ENCODE measurements around the gene CAMK4. TPM values are rescaled to one million over a fixed set of nuclear protein-coding genes. Genes with fewer than 3 reads are reported as not detected.

Gene CAMK4
- total and polyA plus RNA-seq, 9 of the 15 experiments (the other 6 are each of a cell fraction or from before 2014, with no cell fraction given) = 0.35 TPM; not detected in 8

DNA sequence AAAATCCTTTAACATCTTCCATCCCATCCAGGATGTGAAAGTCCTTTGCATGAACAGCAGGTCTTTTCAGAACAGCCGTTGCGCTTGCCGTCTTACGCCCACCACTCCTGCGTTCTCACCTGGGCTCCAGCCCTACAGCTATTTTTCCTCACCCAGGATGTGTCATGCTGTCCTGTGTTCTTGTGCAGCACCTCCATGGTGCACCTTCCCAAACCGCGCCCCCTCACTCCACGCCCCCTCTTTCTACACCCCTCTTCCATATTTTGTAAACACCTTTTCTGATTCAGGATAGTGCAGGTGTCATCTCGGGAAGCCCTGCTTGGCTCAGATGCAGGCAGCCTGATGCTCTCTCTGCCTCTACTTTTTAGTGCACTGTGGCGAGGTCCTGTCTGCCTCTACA, 18.4 kb downstream of the CAMK4 start (continued):
- TF ChIP-seq, protein P1, sequence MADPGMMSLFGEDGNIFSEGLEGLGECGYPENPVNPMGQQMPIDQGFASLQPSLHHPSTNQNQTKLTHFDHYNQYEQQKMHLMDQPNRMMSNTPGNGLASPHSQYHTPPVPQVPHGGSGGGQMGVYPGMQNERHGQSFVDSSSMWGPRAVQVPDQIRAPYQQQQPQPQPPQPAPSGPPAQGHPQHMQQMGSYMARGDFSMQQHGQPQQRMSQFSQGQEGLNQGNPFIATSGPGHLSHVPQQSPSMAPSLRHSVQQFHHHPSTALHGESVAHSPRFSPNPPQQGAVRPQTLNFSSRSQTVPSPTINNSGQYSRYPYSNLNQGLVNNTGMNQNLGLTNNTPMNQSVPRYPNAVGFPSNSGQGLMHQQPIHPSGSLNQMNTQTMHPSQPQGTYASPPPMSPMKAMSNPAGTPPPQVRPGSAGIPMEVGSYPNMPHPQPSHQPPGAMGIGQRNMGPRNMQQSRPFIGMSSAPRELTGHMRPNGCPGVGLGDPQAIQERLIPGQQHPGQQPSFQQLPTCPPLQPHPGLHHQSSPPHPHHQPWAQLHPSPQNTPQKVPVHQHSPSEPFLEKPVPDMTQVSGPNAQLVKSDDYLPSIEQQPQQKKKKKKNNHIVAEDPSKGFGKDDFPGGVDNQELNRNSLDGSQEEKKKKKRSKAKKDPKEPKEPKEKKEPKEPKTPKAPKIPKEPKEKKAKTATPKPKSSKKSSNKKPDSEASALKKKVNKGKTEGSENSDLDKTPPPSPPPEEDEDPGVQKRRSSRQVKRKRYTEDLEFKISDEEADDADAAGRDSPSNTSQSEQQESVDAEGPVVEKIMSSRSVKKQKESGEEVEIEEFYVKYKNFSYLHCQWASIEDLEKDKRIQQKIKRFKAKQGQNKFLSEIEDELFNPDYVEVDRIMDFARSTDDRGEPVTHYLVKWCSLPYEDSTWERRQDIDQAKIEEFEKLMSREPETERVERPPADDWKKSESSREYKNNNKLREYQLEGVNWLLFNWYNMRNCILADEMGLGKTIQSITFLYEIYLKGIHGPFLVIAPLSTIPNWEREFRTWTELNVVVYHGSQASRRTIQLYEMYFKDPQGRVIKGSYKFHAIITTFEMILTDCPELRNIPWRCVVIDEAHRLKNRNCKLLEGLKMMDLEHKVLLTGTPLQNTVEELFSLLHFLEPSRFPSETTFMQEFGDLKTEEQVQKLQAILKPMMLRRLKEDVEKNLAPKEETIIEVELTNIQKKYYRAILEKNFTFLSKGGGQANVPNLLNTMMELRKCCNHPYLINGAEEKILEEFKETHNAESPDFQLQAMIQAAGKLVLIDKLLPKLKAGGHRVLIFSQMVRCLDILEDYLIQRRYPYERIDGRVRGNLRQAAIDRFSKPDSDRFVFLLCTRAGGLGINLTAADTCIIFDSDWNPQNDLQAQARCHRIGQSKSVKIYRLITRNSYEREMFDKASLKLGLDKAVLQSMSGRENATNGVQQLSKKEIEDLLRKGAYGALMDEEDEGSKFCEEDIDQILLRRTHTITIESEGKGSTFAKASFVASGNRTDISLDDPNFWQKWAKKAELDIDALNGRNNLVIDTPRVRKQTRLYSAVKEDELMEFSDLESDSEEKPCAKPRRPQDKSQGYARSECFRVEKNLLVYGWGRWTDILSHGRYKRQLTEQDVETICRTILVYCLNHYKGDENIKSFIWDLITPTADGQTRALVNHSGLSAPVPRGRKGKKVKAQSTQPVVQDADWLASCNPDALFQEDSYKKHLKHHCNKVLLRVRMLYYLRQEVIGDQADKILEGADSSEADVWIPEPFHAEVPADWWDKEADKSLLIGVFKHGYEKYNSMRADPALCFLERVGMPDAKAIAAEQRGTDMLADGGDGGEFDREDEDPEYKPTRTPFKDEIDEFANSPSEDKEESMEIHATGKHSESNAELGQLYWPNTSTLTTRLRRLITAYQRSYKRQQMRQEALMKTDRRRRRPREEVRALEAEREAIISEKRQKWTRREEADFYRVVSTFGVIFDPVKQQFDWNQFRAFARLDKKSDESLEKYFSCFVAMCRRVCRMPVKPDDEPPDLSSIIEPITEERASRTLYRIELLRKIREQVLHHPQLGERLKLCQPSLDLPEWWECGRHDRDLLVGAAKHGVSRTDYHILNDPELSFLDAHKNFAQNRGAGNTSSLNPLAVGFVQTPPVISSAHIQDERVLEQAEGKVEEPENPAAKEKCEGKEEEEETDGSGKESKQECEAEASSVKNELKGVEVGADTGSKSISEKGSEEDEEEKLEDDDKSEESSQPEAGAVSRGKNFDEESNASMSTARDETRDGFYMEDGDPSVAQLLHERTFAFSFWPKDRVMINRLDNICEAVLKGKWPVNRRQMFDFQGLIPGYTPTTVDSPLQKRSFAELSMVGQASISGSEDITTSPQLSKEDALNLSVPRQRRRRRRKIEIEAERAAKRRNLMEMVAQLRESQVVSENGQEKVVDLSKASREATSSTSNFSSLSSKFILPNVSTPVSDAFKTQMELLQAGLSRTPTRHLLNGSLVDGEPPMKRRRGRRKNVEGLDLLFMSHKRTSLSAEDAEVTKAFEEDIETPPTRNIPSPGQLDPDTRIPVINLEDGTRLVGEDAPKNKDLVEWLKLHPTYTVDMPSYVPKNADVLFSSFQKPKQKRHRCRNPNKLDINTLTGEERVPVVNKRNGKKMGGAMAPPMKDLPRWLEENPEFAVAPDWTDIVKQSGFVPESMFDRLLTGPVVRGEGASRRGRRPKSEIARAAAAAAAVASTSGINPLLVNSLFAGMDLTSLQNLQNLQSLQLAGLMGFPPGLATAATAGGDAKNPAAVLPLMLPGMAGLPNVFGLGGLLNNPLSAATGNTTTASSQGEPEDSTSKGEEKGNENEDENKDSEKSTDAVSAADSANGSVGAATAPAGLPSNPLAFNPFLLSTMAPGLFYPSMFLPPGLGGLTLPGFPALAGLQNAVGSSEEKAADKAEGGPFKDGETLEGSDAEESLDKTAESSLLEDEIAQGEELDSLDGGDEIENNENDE (IDR thresholded peaks at IDR 0.05; ENCODE audit: low read depth, low read length) = no peak
- TF ChIP-seq ZNF175 (CRISPR knock-in tag; IDR thresholded peaks at IDR 0.05; ENCODE audit: low read depth) (no peak), DIDO1 (tag; IDR thresholded peaks at IDR 0.05; ENCODE audit: low read depth) (no peak), KDM4B (IDR thresholded peaks at IDR 0.05; ENCODE audit: borderline replicate concordance in 2 of 2, low read depth in 1 of 2) (no peak), CEBPG (CRISPR knock-in tag; IDR thresholded peaks at IDR 0.05) (no peak), CEBPG (tag; conservative IDR thresholded peaks at IDR 0.05 in 1 of 2, IDR thresholded peaks at IDR 0.05 in 1 of 2) (no peak), TCFL5 (CRISPR knock-in tag; conservative IDR thresholded peaks at IDR 0.05) (no peak)
- TF ChIP-seq, protein P2, sequence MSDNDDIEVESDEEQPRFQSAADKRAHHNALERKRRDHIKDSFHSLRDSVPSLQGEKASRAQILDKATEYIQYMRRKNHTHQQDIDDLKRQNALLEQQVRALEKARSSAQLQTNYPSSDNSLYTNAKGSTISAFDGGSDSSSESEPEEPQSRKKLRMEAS (CRISPR knock-in tag; IDR thresholded peaks at IDR 0.05) = no peak
